NT2/D1 (cell line): Measurements from ENCODE around the gene ACSS3.
"Not testable (repeated sequence)": the region's sequence is repeated elsewhere in the genome, so short reads cannot be mapped to it uniquely, and the experiment has no call there.

Experiments
- DNase-seq: peaks from one replicate; pipeline ENCODE4 v3.0.0-alpha.2; 2011; ENCODE audit warnings: low read depth, low spot score
- H3K27me3 ChIP-seq: 2 replicates; pipeline ENCODE4 v1.6.0; 2011; ENCODE audit warnings: mild to moderate bottlenecking; ENCODE audit not compliant: insufficient read length, insufficient read depth
- H3K36me3 ChIP-seq: 2 replicates; pipeline ENCODE4 v1.6.1; 2011; ENCODE audit warnings: mild to moderate bottlenecking, low read length, mixed read lengths; ENCODE audit not compliant: insufficient read depth, insufficient read length
- H3K4me1 ChIP-seq: 2 replicates; pipeline ENCODE4 v1.5.1; 2011; ENCODE audit not compliant: insufficient read depth, insufficient read length
- H3K4me3 ChIP-seq: 2 replicates; pipeline ENCODE4 v1.5.1; 2011; ENCODE audit warnings: low read depth; ENCODE audit not compliant: insufficient read length
- H3K9ac ChIP-seq: 2 replicates; pipeline ENCODE4 v1.6.0; 2011; ENCODE audit warnings: low read depth; ENCODE audit not compliant: insufficient read length
- H3K9me3 ChIP-seq: 2 replicates; pipeline ENCODE4 v1.5.1; 2011; ENCODE audit warnings: mild to moderate bottlenecking, low read length; ENCODE audit not compliant: insufficient read depth
- SUZ12 ChIP-seq: IDR thresholded peaks from 2 replicates; pipeline ENCODE4 v1.6.1; 2011; ENCODE audit not compliant: insufficient read length, insufficient read depth; ENCODE audit errors: extremely low read depth
- YY1 ChIP-seq: IDR thresholded peaks from 2 replicates; pipeline ENCODE4 v1.6.1; 2011; ENCODE audit not compliant: insufficient read length, insufficient read depth
- ZNF274 ChIP-seq: IDR thresholded peaks from 2 replicates; pipeline ENCODE4 v1.6.1; 2011; ENCODE audit warnings: mild to moderate bottlenecking, low read depth, low read length

ACSS3 gene, protein sequence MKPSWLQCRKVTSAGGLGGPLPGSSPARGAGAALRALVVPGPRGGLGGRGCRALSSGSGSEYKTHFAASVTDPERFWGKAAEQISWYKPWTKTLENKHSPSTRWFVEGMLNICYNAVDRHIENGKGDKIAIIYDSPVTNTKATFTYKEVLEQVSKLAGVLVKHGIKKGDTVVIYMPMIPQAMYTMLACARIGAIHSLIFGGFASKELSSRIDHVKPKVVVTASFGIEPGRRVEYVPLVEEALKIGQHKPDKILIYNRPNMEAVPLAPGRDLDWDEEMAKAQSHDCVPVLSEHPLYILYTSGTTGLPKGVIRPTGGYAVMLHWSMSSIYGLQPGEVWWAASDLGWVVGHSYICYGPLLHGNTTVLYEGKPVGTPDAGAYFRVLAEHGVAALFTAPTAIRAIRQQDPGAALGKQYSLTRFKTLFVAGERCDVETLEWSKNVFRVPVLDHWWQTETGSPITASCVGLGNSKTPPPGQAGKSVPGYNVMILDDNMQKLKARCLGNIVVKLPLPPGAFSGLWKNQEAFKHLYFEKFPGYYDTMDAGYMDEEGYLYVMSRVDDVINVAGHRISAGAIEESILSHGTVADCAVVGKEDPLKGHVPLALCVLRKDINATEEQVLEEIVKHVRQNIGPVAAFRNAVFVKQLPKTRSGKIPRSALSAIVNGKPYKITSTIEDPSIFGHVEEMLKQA

DNA sequence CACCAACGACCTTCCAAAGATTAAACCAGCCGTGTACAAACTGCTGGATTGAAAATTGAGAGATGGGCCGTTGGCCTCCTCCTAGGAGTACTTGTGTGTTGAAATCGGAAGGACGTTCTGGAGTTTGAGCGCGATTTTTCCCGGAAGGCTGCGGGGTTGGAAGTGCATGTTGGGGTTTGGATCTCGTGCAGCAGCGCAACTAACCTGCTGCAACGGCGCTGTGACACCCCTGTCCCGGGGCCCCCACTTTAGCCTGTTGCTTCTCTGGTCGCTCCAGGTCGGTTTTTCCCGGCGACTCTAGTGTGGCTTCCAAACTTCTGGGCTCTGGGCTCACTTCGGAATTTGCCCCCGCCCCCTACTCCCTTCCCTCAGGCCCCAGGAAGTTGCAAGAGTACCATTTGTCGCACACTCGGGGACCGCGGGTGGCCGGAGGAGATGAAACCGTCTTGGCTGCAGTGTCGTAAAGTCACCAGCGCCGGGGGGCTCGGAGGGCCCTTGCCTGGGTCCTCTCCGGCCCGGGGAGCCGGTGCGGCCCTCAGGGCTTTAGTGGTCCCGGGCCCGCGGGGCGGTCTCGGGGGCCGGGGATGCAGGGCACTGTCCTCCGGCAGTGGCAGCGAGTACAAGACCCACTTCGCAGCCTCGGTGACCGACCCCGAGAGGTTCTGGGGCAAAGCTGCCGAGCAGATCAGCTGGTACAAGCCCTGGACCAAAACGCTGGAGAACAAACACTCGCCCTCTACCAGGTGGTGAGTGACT is at the start of gene ACSS3:
TSS of gene ACSS3 (plus strand) at position 394 of the 756 bp plus-strand sequence. CDS start at position 436, 42 bp downstream.
- no peaks in the 10 kb centered on the region for H3K9me3 ChIP-seq
- H3K9ac ChIP-seq = peak within 1 kb of the TSS; percentile 87
- no peak for TF ChIP-seq SUZ12
- TF ChIP-seq YY1 = no peak
- TF ChIP-seq ZNF274 = no peak
- no peaks in the 10 kb centered on the region for H3K4me1 ChIP-seq
- no peaks in the 10 kb centered on the region for H3K27me3 ChIP-seq
- no peaks in the 10 kb centered on the region for H3K36me3 ChIP-seq
- peak; percentile 66 for DNase-seq
- peak within 1 kb of the TSS; percentile 87 for H3K4me3 ChIP-seq

DNA sequence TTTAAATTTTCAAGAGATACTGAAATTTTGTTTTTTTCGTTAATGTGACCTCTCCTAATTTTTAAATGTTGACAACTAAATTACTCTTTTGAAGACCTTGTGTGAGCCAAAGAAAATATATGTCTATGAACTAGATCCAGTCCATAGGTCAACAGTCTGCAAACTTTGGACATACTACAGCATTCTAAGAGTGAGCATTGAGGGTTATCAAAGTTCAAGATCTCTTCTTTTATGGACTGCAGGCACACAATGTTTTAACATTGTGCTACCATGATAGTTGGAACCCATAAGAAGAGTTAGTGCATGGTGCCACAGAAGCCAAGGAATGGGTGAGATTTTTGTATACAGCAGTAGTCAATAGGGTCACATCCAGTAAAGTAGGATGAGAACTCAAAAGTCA is 43.0 kb upstream of the ACSS3 start:
- H3K36me3 ChIP-seq = no peaks in the 10 kb centered on the region
- H3K9ac ChIP-seq = no peak overlapping the region
- no peaks in the 10 kb centered on the region for H3K4me1 ChIP-seq
- DNase-seq = no peak
- TF ChIP-seq YY1 (no peak), SUZ12 (no peak), ZNF274 (no peak)
- H3K4me3 ChIP-seq = no peak overlapping the region
- no peaks in the 10 kb centered on the region for H3K27me3 ChIP-seq
- H3K9me3 ChIP-seq = no peaks in the 10 kb centered on the region; the same call in 1 of the 2 replicates

DNA sequence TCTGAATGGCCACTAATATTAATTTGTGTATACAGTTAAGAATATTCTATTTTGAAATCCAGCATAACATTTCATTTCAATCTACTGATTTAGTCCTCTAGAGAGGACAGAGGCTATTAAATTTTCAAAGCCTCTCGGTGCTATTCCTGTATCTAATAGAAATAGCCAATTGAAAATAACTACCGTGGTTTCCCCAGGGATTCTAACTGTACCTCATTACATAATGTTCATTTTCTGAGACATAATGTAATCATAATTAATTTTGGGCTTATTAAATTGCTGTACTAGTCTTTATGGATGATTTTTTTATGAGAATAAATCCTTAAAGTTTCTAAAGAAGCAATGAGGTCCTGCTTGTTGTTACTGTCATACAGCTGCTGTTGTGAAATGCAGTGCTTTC is 38.6 kb upstream of the ACSS3 start:
- H3K4me3 ChIP-seq = no peak overlapping the region
- no peaks in the 10 kb centered on the region for H3K4me1 ChIP-seq
- DNase-seq = no peak
- H3K9me3 ChIP-seq = no peaks in the 10 kb centered on the region
- no peaks in the 10 kb centered on the region for H3K36me3 ChIP-seq
- no peak for TF ChIP-seq SUZ12
- no peak for TF ChIP-seq YY1
- no peak for TF ChIP-seq ZNF274
- H3K27me3 ChIP-seq = no peaks in the 10 kb centered on the region
- no peak overlapping the region for H3K9ac ChIP-seq

DNA sequence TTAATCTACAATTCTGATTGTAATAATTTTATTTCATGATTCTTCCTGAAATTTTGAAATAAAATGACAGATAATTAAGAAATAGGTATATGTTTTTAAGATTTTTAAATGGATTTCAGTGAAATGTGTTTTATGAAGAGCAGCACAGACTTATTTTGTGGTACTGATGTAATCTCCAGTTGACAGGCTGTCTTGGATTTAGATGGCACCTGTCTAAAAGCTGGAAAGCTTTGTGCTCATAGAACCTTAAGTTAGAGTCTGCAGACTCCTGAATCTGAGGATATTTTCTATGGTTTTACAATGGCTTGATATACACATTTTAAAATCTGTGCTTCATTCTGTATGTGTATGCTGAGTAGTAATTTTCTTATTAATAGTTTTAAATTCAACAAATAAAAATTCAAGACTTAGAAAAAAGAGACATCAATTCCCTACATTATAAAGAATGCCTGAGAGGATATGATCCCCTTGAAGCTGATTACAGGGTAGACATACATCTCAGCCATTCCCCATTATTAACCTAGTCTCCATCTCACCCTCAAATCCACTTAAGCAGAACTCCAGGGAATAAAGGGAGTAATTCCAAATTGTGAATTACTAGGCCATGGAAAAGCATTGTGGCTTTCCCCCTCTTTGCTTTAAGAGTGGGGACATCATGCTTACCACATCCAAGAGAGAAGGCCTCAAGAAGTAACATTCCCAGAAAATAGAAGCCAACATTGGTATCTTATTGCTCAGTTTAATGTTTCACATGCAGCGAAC is 33.7 kb upstream of the ACSS3 start:
- Histone ChIP-seq H3K27me3 (no peaks in the 10 kb centered on the region), H3K9me3 (no peaks in the 10 kb centered on the region), H3K36me3 (no peaks in the 10 kb centered on the region), H3K4me3 (no peak overlapping the region), H3K9ac (no peak overlapping the region), H3K4me1 (no peaks in the 10 kb centered on the region)
- no peak for DNase-seq
- TF ChIP-seq YY1 (no peak), ZNF274 (no peak), SUZ12 (no peak)

DNA sequence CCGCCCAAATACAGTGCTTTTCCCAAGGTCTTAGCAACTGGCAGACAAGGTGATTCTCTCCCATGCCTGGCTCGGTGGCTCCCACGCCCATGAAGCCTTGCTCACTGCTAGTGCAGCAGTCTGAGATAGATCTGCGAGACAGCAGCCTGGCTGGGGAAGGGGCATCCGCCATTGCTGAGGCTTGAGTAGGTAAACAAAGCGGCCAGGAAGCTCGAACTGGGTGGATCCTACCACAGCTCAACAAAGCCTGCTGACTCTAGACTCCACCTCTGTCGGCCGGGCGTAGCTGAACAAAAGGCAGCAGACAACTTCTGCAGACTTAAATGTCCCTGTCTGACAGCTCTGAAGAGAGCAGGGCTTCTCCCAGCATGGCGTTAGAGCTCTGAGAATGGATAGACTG is 12.9 kb upstream of the ACSS3 start:
- H3K4me1 ChIP-seq, H3K36me3 ChIP-seq, H3K4me3 ChIP-seq, H3K27me3 ChIP-seq, H3K9ac ChIP-seq, DNase-seq: not testable (repeated sequence)
- H3K9me3 ChIP-seq = peaks cover 21% of the 10 kb centered on the region

DNA sequence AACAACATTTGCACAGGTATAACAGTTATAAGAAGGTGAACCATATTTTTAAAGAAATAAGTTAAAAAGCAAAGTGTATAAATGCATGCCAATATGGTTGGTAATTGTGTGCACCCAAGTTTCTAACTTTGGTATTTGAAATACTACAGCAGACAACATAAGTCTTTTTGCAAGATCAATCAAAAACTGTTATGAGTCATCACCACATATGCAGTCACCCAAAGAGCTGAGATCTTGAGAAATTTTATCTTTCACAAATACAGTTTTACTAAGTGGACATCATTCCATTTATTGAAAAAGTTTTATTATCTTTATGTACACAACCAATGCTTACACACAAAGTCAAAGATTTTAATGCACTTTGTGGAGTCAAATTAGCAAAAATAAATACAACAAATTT is 7.0 kb upstream of the ACSS3 start:
- no peaks in the 10 kb centered on the region for H3K27me3 ChIP-seq
- H3K9ac ChIP-seq = no peak overlapping the region
- no peaks in the 10 kb centered on the region for H3K4me1 ChIP-seq
- DNase-seq = no peak
- H3K9me3 ChIP-seq = no peaks in the 10 kb centered on the region
- TF ChIP-seq YY1 (no peak), ZNF274 (no peak), SUZ12 (no peak)
- no peaks in the 10 kb centered on the region for H3K36me3 ChIP-seq
- no peak overlapping the region for H3K4me3 ChIP-seq
